NK-92 (cell line): Measurements from ENCODE around the gene RNF115.

Source experiments
- DNase-seq: peaks from one replicate; lab custom pipeline; 2025; ENCODE audit not compliant: unreplicated experiment; lab: John Stamatoyannopoulos, UW

RNF115 gene

DNA sequence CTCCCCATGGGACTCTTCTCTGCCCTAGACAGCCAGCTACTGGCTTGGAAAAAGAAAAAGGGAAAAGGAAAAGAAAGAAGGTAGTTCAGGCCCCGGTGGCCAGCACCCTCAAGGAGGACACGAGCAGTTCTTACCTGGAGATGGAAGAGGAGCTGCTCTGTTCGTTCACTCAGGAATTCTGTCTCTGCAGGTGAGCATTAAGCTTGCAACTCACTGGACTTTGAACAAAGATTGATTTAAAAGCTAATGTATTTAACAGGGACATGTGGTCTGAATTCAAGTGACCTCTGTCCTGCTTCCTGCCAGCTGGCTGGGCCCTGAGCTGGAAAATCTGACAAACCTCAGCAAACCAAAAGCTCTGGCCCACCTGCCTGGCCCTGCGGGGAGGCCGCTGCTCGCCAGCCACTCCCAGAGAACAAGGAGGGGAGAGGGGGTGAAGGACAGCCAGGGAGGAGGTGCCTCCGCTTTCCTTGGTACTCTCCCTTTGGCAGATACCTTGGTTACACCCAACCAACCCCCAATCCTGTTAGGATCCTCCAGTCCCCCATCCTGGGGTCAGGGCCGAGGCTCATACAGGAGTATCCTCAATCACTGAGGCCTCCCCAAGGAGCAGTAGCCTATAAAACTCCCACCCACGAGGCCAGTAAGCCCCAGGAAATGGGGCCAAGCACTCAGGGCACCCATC lies 116.6 kb downstream of the RNF115 start, which contains the start of gene PDZK1:
PDZK1 (minus strand) TSS at position 186 of the 685 bp plus-strand sequence. CDS start 19,347 bp downstream, outside the sequence.
- no peak for DNase-seq

DNA sequence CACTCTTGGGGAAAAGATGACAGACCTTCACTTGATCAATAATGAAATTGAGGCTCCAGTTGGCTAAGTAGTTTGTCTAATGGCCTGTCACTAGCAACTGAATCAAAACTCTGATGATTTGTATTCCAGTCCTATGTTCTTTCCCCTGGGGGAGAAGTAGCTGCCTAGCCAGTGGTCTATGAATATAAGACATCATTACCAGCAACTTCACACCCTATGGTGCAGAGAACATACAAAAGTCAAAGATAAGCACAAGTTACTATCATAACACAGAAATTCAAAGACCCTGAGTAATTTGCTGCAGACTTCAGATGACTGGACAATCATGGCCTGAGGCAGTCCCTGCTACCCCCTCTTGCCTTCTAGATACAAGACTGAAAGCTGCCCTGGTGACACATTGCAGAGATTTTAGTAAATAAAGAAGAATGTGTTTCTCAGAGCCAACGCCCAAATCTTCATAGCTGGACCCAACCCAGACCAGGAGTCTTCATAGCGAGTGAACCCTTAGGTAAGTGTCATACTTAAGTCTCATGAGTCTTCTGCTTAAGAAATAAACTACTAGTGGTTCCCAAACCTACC lies 117.7 kb downstream of the RNF115 start:
- no peak for DNase-seq

DNA sequence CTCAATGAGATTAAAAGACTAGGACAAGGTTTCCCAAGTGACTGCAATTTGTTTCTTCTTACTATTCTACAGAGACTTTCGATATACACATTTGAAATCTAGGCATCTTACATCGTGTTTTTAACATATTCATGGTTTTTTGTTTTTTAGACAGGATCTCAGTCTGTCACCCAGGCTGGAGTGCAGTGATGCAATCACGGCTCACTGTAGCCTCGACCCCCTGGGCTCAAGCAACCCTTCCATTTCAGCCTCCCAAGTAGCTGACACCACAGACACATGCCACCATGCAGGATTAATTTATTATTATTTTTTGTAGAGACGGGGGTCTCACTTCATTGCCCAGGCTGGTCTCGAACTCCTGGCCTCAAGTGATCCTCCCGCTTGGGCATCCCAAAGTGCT lies 118.3 kb downstream of the RNF115 start:
- DNase-seq = no peak

DNA sequence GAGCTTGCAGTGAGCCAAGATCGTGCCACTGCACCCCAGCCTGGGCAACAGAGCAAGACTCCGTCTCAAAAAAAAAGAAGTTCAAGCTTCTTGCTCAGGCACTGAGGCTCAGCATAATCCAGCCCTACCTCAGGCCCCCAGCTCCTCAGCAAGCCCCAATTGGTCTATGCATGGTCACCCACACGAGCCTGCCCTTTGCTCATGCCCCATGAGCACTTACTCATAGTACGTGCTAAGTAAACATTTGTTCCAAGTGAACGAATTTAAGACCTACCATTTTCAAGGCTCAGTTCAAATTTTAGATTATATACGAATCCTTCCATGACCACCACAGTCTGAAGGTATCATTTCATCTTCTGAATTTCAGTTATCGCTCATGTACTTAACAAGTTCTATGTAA lies 121.1 kb downstream of the RNF115 start:
- DNase-seq = no peak

DNA sequence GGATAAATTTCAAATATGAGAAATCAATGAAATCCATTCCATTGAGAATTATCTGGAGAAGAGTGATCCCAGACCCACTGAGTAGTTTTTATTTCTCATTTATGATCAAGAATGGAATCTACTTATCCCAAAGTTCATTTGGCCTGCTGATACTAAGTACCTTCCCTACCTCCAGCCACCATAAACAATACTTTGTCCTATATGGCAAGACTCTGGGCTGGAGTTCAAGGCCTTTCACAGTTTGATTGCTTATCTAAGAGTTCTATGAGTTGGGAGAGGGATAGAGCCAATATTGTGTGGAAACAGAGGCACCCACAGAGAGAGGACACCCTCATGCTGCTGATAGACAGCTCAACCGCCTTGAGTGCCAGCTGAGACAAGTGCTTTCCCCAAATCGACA lies 121.8 kb downstream of the RNF115 start:
- DNase-seq = no peak

DNA sequence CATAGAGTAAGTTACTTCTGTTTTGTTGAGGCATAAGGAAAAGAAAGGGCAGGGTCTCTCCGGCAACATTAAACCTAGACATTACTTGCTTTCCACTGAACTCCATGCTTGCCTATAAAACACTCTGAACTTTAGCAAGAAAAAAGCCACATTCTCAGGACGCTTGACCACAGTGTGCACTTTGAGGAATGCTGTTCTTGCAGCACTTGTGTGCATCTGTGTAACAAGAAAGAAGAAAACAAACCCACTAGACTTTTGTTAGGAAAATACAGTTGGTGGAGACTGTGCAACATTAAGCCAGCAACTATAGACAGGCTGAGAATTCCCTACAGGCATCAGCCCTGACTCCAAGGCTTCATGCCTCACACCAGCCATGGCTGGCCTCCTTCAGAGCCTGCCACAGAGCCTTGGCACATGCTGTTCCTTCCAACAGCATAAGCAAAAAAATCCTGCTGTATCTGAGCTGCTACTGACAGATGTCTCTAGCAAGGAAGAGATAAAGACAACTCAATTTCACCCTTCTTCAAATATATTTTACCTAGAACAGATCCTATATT lies 122.5 kb downstream of the RNF115 start:
- DNase-seq = no peak

DNA sequence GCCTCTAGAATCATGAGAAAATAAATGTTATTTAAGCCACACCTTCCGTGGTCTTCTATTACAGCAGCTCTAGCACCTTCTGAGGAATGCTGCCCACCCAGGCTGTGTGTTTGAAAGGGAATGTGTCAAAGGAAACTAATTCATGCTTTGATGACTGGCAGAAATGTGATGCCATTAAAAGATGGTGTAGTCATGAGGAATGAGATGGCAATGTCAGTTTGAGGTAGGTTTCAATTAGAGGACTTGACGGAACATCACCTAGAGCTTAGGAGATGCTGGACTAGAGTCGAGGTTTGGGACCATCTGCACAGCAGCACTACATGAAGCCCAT lies 127.3 kb downstream of the RNF115 start:
- DNase-seq = no peak

DNA sequence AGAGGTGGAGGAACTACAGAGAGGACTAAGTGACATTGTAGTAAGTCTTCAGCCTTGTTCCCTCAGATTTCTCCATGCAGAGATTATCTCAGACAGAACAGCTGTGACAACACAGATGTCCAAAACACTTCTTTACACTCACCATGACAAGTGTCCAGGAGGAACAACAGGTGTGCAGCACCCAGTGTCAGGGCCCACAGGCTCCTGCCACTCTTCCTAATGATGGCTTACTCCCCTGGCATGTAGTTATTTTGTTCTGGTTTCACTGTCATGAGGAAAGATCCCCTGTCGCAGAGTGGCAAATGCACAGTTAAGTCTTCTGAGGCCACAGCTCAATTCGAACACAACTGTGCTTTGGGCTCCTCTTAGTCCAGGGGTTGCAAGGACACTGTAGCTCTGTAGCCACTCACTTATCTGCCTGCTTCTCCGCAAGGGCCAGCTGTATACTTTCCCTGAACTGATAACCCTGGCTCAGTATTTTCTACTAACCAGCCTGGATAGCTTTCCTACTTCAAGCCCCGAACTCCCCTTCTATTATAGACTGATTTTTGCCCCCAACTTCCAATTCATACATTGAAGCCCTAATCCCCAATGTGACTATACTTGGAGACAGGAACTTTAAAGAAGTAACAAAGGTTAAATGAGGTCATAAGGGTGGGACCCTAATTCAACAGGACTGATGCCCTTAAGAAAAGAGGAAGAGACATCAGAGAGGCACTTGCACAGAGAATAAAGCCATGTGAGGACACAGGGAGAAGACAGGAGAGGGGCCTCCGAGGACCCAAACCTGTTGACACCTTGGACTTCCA lies 127.9 kb downstream of the RNF115 start:
- DNase-seq = no peak

DNA sequence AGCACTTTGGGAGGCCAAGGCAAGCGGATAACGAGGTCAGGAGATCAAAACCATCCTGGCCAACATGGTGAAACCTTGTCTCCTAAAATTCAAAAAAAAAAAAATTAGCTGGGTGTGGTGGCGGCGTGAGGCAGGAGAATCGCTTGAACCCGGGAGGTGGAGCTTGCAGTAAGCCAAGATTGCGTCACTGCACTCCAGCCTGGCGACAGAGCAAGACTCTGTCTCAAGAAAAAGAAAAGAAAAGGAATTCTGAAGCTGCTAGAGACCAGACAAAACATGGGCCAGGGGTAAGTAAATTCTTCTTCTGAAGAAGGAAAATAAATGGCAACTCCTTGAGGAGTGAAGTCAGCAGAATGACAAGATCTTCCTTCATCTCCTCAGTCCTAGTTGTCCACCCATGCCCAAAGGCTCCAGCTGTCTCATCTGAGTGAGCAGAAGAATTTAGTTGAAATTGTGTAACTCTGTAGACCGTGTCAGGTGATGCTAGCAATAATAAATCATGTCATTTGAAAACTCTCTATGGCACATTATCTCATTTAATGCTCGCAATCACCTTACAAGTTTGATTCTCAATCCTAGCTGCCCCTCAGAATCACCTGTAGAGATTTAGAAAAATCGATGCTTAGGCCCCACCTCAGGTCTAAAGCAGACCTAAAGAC lies 131.0 kb downstream of the RNF115 start:
- DNase-seq = no peak

DNA sequence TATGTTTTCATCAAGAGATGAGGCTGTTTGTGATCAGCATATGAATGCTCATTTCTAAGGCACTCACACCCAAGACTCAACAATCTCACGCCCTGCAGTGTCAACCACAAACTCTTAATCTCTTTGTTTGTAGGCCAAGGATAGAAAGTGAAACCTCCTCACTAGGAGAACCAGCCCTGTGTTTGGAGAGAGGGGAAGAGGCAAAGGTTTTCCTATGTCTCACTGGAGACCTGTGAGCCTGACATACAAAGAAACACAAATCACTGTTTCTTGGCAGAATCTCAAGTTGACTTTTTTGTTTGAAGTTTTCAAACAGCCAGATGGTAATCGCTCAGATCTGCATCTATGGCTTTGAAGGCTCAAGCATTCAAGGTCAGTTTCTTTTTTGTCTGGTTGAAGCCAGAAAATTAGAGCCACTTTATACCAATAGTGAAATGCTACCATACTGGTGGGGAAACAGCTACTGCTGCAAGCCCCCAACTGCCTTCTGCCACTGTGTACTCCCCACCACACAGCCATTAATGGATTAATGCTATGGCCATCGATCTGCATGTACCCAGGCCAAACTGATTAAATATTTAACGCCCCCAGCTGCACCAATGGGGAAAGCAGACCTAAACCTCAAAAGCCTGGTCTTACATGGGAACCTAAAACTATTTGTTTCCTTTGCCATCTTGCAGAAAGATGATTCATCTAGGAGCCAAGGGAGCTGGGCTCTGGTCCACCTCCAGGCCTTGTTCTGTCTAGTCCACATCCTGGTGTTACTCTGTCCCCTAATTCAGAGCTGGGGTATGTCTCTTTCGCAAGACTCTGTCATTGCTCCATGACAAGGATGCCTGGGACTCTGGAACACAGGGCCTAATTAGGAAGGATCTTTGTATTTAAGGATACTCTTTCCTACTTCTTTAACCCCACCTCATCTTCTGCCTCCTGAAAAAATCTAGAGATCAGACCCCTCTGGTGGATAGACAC lies 133.0 kb downstream of the RNF115 start:
- DNase-seq = no peak

DNA sequence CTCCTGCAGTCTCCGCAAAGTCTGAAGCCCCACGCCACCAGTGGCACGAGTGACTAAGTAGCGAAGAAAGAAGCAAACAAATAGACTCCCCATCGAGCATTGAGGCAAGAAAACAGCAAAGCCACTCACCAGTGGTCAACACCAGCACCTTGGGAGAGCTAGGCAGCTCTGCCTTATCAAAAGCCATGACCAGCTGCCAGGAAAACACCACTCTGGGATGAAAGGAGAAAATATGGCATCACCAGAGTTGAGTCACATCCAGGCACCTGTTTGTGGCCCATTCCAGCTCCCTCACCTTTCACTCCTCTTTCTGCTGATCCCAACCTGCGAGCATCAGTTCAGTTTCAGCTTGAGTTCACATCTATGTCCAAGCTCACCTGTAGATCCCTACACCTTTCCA lies 134.0 kb downstream of the RNF115 start:
- DNase-seq = no peak

DNA sequence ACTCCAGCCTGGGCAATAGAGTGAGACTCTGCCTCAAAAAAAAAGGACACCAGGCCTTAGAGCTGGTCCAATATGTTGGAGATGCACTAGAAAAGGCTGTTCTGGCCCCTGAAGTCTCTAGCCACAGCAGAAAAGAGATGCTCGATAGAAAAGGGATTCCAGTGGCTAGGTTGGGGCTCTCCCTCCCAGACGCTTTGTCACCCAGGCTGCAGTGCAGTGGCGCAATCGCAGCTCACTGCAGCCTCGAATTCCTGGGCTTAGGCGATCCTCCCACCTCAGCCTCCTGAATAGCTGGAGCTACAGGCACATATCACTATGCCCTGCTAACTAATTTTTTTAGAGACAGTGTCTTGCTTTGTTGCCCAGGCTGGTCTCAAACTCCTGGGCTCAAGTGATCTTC lies 135.0 kb downstream of the RNF115 start:
- DNase-seq = no peak
